Astrocyte (in vitro differentiated cells and primary cell): ENCODE data around the gene GPER1. TPM values are rescaled to one million over a fixed set of nuclear protein-coding genes. Genes with fewer than 3 reads are reported as not detected.

Source experiments
- DNase-seq: peaks from one replicate; pipeline ENCODE4 v3.0.0-alpha.2; 2010; ENCODE audit warnings: low read depth
- FAIRE-seq: peaks from 2 replicates; lab custom pipeline; 2011; peaks lifted over from hg19 to GRCh38; lab: Jason Lieb, UNC
- H2AFZ ChIP-seq: 2 replicates; pipeline ENCODE4 v1.6.0; 2012; ENCODE audit warnings: low read depth, low read length, inconsistent platforms
- H3K27ac ChIP-seq: 2 replicates; pipeline ENCODE4 v1.5.1; 2011; ENCODE audit warnings: low read depth, low read length, inconsistent platforms
- H3K27me3 ChIP-seq: 2 replicates; pipeline ENCODE4 v1.6.0; 2011; ENCODE audit warnings: low read length, inconsistent platforms; ENCODE audit not compliant: insufficient read depth
- H3K36me3 ChIP-seq: 2 replicates; pipeline ENCODE4 v1.5.1; 2011; ENCODE audit warnings: low read length, inconsistent platforms; ENCODE audit not compliant: insufficient read depth
- H3K4me1 ChIP-seq: 2 replicates; pipeline ENCODE4 v1.5.1; 2011; ENCODE audit warnings: low read length, inconsistent platforms; ENCODE audit not compliant: insufficient read depth
- H3K4me2 ChIP-seq: 2 replicates; pipeline ENCODE4 v1.6.0; 2012; ENCODE audit warnings: low read length, inconsistent platforms
- H3K4me3 ChIP-seq: 2 replicates; pipeline ENCODE4 v1.5.1; 2011; ENCODE audit warnings: low read depth, mild to moderate bottlenecking, low read length, inconsistent platforms; ENCODE audit not compliant: insufficient read depth
- H3K79me2 ChIP-seq: 2 replicates; pipeline ENCODE4 v1.6.0; 2012; ENCODE audit warnings: mild to moderate bottlenecking, low read length, inconsistent platforms; ENCODE audit not compliant: insufficient read depth
- H3K9ac ChIP-seq: 2 replicates; pipeline ENCODE4 v1.6.0; 2012; ENCODE audit warnings: mild to moderate bottlenecking, low read length, inconsistent platforms
- H3K9me3 ChIP-seq: 2 replicates; pipeline ENCODE4 v1.5.1; 2012; ENCODE audit warnings: low read depth, mild to moderate bottlenecking, low read length, inconsistent platforms; ENCODE audit not compliant: insufficient read depth
- H4K20me1 ChIP-seq: 2 replicates; pipeline ENCODE4 v1.6.0; 2012; ENCODE audit warnings: low read length, inconsistent platforms; ENCODE audit not compliant: insufficient read depth
- H3K27ac Mint-ChIP-seq: one replicate; pipeline ENCODE4 v1.8.0; 2021; ENCODE audit warnings: mild to moderate bottlenecking, mixed read lengths; ENCODE audit not compliant: unreplicated experiment
- H3K27me3 Mint-ChIP-seq: one replicate; pipeline ENCODE4 v1.8.0; 2021; ENCODE audit warnings: low read depth, mixed read lengths; ENCODE audit not compliant: unreplicated experiment
- H3K36me3 Mint-ChIP-seq: one replicate; pipeline ENCODE4 v1.8.0; 2021; ENCODE audit warnings: low read depth, mixed read lengths; ENCODE audit not compliant: unreplicated experiment
- H3K4me1 Mint-ChIP-seq: one replicate; pipeline ENCODE4 v1.8.0; 2021; ENCODE audit warnings: low read depth, mixed read lengths; ENCODE audit not compliant: unreplicated experiment
- H3K4me3 Mint-ChIP-seq: one replicate; pipeline ENCODE4 v1.8.0; 2021; ENCODE audit warnings: mild to moderate bottlenecking, moderate library complexity, mixed read lengths; ENCODE audit not compliant: unreplicated experiment
- H3K9me3 Mint-ChIP-seq: one replicate; pipeline ENCODE4 v1.8.0; 2021; ENCODE audit warnings: mild to moderate bottlenecking, mixed read lengths; ENCODE audit not compliant: unreplicated experiment
- CTCF ChIP-seq: IDR thresholded peaks from 2 replicates; pipeline ENCODE4 v1.5.1; 2011; ENCODE audit warnings: low read depth, mild to moderate bottlenecking, inconsistent platforms, low read length, moderate library complexity; ENCODE audit not compliant: insufficient read depth
- EZH2 ChIP-seq: IDR thresholded peaks from 2 replicates; pipeline ENCODE4 v1.6.1; 2012; ENCODE audit warnings: mild to moderate bottlenecking, low read length, inconsistent platforms; ENCODE audit not compliant: insufficient read depth
- total RNA-seq: library from RNA; stranded (reverse); gene quantifications from 2 replicates; pipeline ENCODE4 v1.2.1, GENCODE V29; 2021

Gene GPER1
- total RNA-seq, 1 donor from 2014 or later, result 17.4 TPM

GRCh38 chr7:1137517-1138167 lies 49.7 kb downstream of the GPER1 start:
- no peaks in the 10 kb centered on the region for H3K36me3 ChIP-seq
- Mint-ChIP-seq H3K9me3 (no peaks in the 10 kb centered on the region), H3K27ac (no peak overlapping the region), H3K27me3 (peaks cover 5% of the 10 kb centered on the region), H3K36me3 (peaks cover 8% of the 10 kb centered on the region), H3K4me1 (peaks cover 8% of the 10 kb centered on the region), H3K4me3 (peak overlapping the region; percentile 87)
- H4K20me1 ChIP-seq, result peaks cover 7% of the 10 kb centered on the region
- no peak for TF ChIP-seq EZH2
- TF ChIP-seq CTCF, result no peak
- H3K4me1 ChIP-seq, result peaks cover 8% of the 10 kb centered on the region
- H3K27ac ChIP-seq, result peak overlapping the region; percentile 61
- H3K4me2 ChIP-seq, result peak overlapping the region; percentile 90
- H3K9ac ChIP-seq, result peak overlapping the region; percentile 79
- H3K79me2 ChIP-seq, result peaks cover 23% of the 10 kb centered on the region
- H3K9me3 ChIP-seq, result no peaks in the 10 kb centered on the region
- H2AFZ ChIP-seq, result peak overlapping the region; percentile 92
- no peaks in the 10 kb centered on the region for H3K27me3 ChIP-seq
- H3K4me3 ChIP-seq, result peak overlapping the region; percentile 76
- no peak for DNase-seq
- no peak for FAIRE-seq

GRCh38 chr7:1140476-1141104 lies 52.7 kb downstream of the GPER1 start:
- Histone ChIP-seq H3K4me3 (no peak overlapping the region), H3K4me2 (no peak overlapping the region), H3K79me2 (peaks cover 13% of the 10 kb centered on the region), H3K9me3 (no peaks in the 10 kb centered on the region), H2AFZ (no peak overlapping the region), H3K27me3 (no peaks in the 10 kb centered on the region), H4K20me1 (peaks cover 7% of the 10 kb centered on the region), H3K36me3 (no peaks in the 10 kb centered on the region), H3K27ac (no peak overlapping the region), H3K9ac (no peak overlapping the region), H3K4me1 (peaks cover 8% of the 10 kb centered on the region)
- H3K4me1 Mint-ChIP-seq, result peaks cover 8% of the 10 kb centered on the region
- H3K4me3 Mint-ChIP-seq, result no peak overlapping the region
- no peak for TF ChIP-seq EZH2
- no peak for TF ChIP-seq CTCF
- peaks cover 5% of the 10 kb centered on the region for H3K27me3 Mint-ChIP-seq
- FAIRE-seq (no peak), DNase-seq (no peak)
- no peak overlapping the region for H3K27ac Mint-ChIP-seq
- H3K36me3 Mint-ChIP-seq, result peaks cover 5% of the 10 kb centered on the region
- no peaks in the 10 kb centered on the region for H3K9me3 Mint-ChIP-seq

GRCh38 chr7:1141651-1142050 lies 53.7 kb downstream of the GPER1 start:
- FAIRE-seq, result no peak
- peaks cover 6% of the 10 kb centered on the region for H3K4me1 Mint-ChIP-seq

More at GRCh38 chr7:1141651-1142050, 53.7 kb downstream of the GPER1 start:
- H3K4me1 ChIP-seq, result peaks cover 8% of the 10 kb centered on the region
- Mint-ChIP-seq H3K36me3 (peaks cover 5% of the 10 kb centered on the region), H3K27ac (no peak overlapping the region), H3K9me3 (no peaks in the 10 kb centered on the region), H3K27me3 (peaks cover 5% of the 10 kb centered on the region), H3K4me3 (no peak overlapping the region)
- H3K4me3 ChIP-seq, result no peak overlapping the region
- no peak for DNase-seq
- peaks cover 6% of the 10 kb centered on the region for H4K20me1 ChIP-seq
- no peak overlapping the region for H3K27ac ChIP-seq
- peaks cover 11% of the 10 kb centered on the region for H3K79me2 ChIP-seq
- no peaks in the 10 kb centered on the region for H3K36me3 ChIP-seq
- no peak overlapping the region for H3K9ac ChIP-seq
- H3K9me3 ChIP-seq, result no peaks in the 10 kb centered on the region
- no peak overlapping the region for H2AFZ ChIP-seq
- H3K4me2 ChIP-seq, result no peak overlapping the region
- no peaks in the 10 kb centered on the region for H3K27me3 ChIP-seq
- no peak for TF ChIP-seq EZH2
- no peak for TF ChIP-seq CTCF
